GM21515 (cell line): Measurements from ENCODE around the gene DCDC2C.
"Not testable (repeated sequence)": the region's sequence is repeated elsewhere in the genome, so short reads cannot be mapped to it uniquely, and the experiment has no call there.

ENCODE experiments used
- ATAC-seq: cut with Tn5 transposase; IDR thresholded peaks from one replicate; pipeline ENCODE4 v1.9.1; 2021; ENCODE audit not compliant: unreplicated experiment

Gene DCDC2C

GRCh38 chr2:3814706-3815245 is 111.4 kb downstream of the DCDC2C start:
- no peak for ATAC-seq

DNA sequence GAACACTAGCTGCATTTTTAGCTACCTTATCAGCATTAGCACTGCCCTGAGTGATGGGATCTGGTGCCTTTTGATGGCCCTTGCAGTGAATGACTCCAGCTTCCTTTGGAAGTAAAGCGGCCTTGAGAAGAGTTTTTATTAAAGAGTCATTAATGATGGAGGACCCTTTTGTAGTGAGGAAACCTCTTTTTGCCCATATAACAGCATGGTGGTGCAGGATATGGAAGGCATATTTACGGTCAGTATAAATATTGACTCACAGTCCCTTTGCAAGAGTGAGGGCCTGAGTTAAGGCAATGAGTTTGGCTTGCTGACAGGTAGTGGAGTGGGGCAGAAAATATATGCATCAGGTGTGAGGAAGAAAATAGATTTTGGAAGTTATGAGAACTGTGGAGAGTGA is 113.8 kb downstream of the DCDC2C start:
- not testable (repeated sequence) for ATAC-seq

GRCh38 chr2:3823748-3824147 is 120.4 kb downstream of the DCDC2C start:
- no peak for ATAC-seq

DNA sequence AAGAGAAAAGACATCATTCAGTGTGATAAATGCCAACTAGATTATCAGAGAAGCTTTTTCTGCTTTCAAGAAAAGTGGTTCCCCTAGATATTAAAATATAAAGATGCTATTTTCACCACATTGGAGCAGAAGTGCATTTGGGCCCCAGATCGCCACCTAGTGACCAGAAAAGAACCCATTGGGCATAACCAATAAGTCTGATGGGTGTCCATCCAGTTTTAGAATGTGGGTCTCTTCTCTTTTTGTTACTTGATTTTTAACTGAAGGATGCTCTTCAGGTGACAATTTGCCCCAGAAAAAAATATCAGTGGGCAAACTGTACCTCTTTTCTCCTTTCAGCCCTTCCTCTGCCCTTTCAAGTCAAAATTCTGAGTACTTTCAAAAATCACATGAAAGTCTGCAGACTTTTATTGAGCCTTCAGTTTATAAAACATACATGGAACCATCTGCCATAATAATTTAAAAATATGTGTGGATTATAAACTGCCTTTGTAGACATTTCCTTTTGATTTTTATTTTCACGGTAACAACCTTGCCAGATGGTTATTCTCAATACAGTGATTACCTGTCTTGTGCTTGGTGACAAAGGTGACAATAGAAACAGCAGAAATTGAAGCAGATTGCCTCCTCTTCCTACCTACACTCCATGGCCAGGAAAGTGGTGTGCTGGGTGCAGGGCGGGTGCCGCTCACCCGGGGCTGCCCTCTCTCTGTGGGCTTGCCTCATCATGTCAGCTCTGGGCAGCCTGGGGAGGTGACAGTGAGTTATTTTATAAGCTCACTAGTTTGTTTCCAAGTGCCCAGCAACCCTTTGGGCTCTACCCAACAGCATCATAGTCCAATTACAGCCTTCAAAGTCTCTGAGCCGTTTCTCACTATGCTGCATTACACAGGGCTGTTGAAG is 124.5 kb downstream of the DCDC2C start:
- no peak for ATAC-seq

DNA sequence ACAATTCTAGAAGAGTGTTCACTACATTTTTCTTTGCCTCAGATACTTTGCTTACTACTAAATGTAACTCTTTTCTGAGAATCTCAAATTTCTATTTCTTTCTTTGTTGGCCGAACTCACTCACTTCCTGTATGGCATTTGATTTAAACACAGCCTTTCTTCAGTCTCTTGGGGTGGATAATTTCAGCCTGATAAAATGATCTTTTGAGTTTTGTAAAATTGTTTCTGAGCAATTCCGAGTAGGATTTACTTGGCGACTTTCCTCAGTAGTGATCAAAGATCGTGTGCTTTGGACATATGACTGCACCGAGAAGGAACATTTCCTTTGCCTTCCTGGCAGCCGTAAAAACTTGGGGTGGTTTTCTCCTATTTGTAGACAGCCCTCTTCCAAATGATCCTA is 127.4 kb downstream of the DCDC2C start:
- no peak for ATAC-seq

- ATAC-seq, result no peak
Observed at GRCh38 chr2:3837086-3837485, 133.7 kb downstream of the DCDC2C start.

- no peak for ATAC-seq
Observed at GRCh38 chr2:3838348-3838747, 135.0 kb downstream of the DCDC2C start.

- ATAC-seq, result no peak
Observed at GRCh38 chr2:3839476-3839875, 136.1 kb downstream of the DCDC2C start.

DNA sequence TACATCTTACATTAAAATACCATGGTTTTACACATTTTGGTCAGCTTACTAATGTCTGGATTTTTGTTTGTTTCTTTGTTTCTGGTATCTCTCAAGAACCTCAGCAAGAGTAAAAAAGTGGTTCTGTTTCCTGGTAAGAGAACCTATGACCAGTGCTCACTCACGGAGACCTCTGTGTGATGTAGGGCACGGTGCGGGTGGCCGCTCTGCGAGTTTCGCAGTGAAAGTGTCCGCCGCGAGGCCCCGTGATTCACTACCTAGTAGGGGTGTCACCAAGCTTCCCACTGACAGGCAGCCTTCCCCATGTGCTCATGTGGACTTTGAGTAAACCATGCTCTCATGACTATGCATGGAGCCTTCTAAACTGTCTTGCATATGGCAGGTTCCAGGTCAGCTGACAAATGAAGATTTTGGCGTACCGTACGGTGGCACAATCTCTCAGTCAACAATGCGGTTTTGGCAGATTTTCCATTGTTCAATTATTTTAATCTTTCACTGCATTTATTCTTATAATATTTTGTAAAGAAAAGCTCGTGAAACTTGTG is 137.3 kb downstream of the DCDC2C start:
- no peak for ATAC-seq

DNA sequence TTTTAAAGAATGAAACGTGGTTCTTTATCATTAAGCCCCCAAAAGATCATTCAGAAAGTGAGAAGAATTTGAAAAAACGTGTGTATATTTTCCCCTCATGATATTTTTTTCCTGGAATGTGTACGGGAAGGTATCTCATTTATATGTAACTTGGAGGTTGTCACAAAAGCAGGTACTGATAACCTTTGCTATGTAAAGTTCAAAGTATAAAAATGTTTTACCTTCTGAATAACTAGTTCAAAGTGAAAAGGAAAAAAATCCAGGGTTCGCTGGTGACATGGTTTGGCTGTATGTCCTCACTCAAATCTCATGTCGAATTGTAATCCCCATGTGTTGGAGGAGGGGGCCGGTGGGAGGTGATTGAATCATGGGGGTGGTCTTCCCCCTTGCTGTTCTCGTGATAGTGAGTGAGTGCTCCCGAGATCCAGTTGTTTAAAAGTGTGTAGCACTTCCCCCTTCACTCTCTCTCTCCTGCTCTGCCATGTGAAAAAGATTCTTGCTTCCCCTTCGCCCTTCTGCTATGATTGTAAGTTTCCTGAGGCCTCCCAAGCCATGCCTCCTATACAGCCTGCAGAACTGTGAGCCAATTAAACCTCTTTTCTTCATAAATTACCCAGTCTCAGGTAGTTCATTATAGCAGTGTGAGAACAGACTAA is 144.2 kb downstream of the DCDC2C start:
- no peak for ATAC-seq

GRCh38 chr2:3848776-3849175 is 145.4 kb downstream of the DCDC2C start:
- no peak for ATAC-seq

DNA sequence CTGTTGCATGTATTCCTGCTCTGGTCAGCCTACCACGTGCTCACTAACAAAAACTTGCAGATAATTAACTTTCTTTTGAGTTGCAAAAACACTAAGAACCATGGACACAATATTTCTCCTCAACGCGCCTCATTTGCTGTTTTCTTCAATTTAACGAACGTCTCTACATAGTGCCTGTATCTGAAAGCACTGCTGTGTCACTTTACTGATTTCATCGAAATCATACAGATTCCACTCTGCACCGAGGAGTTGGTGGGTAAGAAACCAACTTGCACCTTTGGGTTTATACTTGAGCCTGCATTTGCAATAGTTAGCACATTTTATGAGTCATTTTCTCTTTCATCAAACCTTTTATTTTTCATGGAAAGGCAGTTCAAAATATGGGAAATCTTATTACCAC is 145.8 kb downstream of the DCDC2C start:
- ATAC-seq, result no peak

GRCh38 chr2:3857576-3857975 is 154.2 kb downstream of the DCDC2C start:
- no peak for ATAC-seq

- ATAC-seq, result no peak
Observed at GRCh38 chr2:3864943-3865865, 161.8 kb downstream of the DCDC2C start.

- ATAC-seq, result no peak
Observed at GRCh38 chr2:3867469-3867868, 164.1 kb downstream of the DCDC2C start.

GRCh38 chr2:3868012-3868805 is 164.8 kb downstream of the DCDC2C start:
- ATAC-seq, result no peak

DNA sequence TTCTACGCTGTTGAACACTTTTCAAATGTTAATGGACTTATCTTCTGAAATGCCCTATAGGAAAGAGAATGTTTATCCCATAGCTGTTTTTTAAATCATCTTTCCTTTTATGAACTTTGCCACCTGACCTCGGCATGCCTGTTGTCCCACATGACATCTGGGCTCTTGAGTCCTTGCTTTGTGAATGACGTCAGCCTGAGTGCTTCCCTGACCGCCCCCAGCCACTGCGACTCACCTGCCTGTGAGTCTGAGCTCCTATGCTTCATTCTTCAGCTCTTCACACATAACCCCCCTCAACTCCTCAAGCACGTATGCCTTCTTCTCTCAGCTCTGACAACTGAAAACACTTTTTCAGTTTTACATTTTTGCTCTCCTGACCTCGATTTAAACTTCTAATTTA is 166.8 kb downstream of the DCDC2C start:
- ATAC-seq, result no peak

DNA sequence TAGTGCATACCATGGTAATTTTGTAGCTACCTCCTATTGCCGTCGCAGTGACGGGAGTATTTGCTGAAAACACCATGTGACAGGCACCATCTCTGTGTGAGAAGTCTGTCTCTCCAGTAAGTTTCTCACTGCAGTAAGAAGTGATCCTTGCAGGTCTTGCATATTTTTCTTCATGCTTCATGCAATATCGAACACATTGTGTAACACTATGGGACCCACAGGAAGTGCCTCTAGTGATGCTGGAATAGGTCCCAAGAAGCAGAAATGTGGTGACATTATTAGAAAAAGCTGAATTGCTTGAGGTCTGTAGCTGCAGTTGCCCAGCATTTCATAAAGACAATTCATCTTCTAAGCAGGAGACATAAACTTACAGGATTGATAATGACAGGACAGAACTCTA is 167.6 kb downstream of the DCDC2C start:
- no peak for ATAC-seq

DNA sequence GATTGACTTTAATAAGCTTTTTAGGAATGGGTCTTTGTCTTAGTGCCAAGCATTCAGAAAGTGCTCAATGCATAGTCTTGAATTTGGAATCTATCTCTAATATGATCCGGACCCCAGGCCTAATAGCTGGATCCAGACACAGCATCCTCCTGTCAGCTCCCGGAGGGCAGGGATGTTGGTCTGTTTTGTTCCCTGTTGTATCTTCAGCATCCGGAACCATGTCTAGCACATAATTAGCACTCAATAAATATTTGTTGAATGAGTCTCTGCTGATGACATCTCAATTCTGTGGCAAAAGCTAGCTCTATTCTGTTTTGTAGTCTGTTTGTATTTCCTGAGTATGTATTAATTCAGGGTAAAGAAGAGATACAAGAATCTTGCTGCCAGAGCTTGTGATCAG is 169.1 kb downstream of the DCDC2C start:
- ATAC-seq, result no peak

- no peak for ATAC-seq
Observed at GRCh38 chr2:3873899-3874298, 170.5 kb downstream of the DCDC2C start.
